HG03135 (cell line): ENCODE measurements around the gene NPHP4.

Experiments used
- ATAC-seq: cut with Tn5 transposase; IDR thresholded peaks from one replicate; pipeline ENCODE4 v1.9.1; 2021; ENCODE audit warnings: mild to moderate bottlenecking, moderate library complexity; ENCODE audit not compliant: unreplicated experiment

NPHP4 gene

DNA sequence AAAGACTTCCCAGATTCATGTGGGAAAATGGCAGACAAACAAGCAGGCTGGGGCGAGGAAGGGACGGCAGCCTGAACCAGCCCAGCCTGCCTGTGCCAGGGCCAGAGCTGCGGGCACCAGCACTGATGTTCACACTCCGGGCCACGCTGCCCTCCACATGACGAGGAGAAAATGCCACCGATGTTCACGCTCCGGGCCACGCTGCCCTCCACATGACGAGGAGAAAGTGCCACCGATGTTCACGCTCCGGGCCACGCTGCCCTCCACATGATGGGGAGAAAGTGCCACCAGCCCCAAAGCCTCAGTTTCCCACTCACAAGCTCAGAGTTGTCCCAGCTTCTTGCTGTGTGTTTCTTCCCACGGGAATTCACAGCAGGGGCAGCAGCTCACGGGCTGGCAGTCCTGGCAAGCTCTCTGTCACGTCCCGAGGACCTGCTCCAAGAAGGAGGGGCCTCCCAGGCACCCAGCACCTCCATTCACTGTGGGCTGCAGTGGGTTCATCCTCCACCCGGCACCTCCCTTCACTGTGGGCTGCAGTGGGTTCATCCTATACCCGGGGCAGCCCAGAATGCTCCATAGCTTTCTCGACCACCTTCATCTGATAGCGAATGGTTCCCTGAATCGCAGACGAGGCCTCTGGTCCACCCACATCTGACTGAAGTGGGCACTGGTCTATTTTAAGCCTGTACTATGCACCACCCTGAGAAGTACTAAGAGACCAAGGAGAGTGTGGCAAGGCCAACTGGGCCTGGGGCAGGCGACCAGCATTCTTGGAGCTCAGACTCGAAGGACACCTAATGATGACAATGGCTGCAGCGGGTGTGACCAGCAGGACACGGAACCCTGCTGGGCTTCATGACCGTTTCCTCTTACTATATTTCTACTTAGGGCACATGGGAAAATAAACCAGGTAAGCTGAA is 108.8 kb downstream of the NPHP4 start:
- ATAC-seq: no peak

DNA sequence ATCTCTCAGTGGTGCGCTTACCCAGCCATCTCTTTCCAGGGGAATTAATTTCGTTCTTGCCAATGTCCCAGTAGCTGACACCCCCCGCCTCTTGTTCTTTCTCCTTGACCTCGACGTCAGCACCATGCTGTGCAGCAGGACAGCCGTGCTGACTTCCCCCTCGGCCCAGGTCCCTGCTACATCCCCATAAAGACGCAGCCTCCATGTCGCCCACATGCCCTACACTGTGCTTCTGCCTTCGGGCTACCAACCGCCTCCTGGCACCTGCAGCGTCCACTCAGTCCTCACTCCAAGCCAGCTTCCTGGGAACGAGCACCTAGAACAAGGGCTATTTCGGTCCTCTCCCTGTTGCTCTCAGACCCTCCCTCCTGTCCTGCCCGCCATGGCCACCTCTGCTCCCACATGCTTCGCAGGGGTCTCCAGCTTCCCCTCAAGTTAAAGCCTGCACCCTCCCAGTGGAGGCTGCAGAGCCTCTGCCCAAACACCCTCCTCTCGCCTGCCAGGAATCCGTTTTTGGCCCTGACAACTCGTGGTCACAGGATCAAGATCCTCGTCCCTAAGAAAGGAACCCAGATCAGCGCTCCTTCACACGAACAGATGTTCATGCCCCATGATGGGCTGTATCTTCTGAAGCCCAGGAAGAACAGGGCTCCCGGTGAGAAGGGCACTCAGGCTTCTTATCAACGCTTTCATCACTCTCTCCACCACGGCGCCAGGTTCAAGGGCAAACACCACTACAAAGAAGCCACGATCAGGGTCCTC is 109.7 kb downstream of the NPHP4 start:
- no peak for ATAC-seq

DNA sequence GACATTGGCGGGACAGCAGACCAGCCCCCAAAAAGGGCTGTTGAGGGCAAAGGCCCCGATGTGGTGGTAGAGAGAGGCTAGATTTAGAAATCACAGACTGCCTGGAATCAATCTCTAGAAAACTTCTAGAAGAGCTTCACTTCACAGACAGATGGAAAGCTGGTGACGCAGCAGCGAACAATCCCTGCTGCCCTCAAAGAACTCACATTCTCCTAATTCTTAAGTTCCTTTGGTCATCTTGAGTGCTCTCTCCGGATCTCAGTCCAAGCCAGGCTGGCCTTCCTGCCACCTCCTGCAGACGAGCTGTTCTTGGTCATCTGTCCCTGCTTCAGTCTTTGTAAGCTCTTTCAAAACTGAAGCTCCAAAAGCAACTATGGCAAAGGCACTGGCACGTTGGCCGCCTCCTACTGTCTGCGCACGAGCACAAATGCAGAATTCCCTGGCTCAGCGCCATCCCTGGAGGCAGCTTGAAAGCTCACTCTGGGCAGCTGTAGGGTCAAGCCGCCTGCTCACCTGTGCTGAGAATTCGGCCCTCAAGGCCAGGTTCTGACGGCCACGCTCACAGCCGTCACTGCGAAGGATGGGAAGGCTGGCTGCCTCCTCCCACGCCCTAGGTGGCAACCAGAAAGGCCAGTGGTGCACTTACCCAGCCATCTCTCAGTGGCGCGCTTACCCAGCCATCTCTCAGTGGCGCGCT is 110.6 kb downstream of the NPHP4 start:
- no peak for ATAC-seq

DNA sequence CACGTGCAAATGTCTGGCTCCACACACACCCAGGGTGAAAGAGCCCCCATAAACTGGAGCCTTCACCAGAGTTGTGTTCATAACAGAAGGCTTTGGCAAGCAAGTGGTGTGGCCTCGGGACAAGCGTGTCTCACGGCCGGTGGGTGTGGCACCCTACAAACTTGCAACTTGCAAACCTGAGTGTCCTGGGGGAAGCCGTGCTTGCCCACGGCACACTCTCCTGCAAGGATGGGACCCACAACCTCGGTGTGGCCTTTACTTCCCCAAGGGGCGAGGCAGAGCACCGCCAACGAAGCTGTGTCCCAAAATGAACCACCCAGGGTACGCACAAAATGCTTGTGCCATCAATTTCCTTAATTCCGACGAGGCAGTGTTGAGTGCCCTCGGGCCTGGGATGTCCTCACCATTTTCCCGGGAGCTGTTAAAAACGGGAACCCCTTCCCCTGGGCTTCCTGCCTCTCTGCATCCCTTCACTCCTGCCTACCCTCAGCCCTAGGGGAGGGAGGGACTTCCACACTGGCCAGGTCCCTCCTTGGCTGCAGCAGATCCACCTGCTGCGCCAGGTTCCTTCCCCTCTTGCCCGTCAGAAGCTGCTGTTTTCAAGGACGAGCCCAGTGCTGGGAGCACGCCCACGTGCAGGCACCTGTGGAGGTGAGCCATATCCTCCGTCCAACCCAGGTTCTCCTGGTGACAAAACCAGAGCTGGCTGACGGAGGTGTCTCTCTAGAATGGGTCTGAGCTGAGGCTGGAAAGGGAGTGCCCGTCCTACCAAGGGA is 111.4 kb downstream of the NPHP4 start:
- ATAC-seq: no peak

GRCh38 chr1:5879421-5879820 is 112.8 kb downstream of the NPHP4 start:
- no peak for ATAC-seq

DNA sequence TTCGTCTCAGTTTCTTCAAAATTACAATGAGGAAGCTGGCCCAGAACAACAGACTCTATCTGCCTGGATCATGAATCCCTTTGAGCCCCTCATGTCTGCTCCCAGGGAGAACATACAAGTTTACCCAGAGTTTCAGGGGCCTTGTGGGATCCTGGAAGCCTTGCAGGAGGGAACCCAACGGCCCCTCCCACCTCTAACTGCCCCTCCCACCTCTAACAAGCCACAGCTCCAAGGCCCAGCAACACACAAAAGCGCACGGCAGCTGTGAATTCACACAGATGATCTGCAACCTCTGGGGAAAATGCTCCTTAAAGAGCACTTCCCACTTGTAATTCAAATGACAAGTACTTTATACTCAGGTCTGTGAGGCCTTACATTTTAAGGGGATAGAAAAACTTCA is 113.3 kb downstream of the NPHP4 start:
- ATAC-seq: no peak

- no peak for ATAC-seq
Observed at GRCh38 chr1:5877683-5878530, 114.3 kb downstream of the NPHP4 start.

GRCh38 chr1:5877001-5877400 is 115.2 kb downstream of the NPHP4 start:
- ATAC-seq: no peak

DNA sequence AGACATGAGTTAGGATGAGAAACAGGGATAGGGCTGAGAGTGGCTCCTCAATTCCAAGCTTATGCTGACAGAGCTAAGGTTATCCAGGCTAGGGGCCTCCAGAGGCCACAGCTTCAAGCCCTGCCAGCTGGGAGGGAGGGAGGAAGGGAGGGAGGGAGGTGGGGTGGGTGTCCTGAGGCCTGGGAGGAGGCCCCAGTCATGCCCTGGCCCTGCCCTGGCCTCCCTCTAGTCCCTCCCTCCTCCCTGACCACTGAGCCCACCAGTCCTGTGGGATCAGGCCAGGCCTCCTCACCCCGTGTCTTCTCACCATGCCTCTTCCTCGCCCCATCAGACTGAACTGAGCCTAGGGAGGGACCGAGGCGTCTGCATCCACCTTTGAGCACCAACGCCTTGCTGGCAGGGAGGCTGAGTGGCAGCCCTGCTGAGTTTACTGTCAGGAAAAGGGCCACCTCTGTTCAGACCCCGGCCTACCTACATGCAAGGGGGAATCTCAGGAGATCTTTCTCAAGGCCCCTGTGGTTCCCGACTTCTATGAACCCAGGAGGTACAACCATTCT is 116.1 kb downstream of the NPHP4 start:
- ATAC-seq: no peak

DNA sequence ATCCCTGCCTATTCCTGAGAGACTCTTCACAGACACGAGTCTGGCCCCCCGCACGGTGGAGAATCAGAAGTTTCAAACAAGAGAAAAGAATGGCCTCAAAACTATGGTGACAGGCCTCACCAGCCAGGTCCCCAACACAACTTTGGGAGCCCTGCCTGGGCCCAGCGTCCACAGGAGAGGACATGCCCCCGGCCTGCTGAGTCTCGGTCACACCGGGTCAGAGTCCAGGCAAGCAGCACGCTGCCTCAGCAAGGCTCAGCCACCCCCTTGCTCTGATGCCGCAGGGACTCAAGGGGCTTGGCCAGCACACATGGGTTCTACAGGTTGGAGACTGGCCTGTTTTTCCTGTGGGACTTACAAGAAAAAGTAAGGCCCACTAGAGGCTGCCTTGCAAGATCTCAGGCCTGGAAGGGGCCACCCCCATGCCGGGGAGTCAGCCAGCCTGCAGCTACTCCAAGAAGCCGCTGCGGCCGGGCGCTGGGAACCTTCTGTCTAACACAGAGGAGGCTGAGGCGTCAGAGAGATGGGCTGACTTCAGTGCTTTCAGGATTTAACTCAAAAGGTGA is 116.8 kb downstream of the NPHP4 start:
- ATAC-seq: no peak

DNA sequence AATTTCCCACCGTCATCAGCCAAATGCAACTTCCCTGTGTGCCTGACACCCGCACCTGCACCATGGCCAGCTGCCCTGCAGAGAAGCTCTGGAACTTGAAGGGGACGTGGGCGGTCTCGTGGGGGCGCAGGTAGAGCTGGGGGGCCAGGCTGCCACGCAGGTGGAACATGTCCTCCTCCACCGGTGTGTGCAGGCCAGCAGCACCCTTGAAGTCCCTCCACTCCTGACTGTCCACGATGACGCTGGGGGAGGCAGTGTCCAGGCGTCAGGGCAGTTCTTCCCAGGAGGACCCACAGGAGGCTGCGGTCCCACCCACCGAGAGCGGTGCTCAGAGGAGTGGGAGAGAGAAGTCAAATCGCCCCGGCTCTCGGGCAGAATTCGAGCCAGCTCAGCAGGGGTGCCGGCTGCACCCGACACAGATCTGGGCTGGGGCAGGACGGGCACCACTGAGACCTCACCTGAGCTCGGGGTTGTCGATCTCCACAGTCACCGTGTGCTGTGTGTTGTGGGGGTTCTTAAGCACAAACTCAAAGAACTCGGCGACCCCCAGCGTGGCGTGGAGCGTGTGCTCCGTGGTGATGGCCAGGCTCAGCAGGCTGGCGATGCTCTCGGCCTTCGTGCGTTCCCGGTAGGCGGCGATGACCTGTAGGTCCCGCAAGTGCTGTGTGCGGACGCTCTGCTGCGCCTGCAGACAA is 117.7 kb downstream of the NPHP4 start:
- ATAC-seq: no peak

- ATAC-seq: no peak
Observed at GRCh38 chr1:5873556-5873955, 118.7 kb downstream of the NPHP4 start.

DNA sequence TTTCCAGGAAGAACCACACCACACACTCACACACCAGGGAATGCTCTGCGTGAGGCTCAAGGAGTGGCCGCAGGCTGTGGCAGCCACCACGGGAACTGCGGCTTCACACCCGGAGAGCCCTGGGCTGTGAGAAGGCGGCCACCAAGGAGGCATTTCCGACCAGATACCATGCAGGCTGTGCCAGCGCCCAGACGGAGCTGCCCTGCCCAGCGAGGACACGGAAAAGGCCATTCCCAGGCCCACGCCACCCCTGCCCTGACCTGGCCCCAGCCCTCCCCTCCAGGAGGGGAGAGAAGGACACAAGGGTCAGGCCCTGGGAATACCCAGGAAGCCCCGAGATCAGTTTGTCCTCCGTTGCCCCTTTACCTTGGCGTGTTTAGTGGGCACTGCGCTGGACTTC is 119.3 kb downstream of the NPHP4 start:
- ATAC-seq: no peak

DNA sequence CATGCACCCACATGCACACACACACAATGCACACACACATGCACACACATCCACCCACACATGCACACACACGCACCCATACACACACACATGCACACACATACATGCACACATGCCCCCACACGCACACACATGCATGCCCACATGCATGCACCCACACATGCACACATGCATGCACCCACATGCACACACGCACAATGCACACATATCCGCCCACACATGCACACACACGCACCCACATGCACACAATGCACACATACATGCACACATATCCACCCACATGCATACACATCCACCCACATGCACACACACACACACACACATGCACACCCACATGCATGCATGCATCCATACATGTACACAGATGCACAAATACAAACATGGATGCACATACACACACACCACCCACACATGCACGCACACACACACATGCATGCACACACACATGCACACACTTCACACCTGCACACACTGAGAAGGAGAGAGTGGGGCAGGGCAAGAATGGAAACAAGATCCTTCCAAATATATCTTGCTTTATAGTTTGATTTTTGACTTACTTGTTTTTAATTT is 123.2 kb downstream of the NPHP4 start:
- ATAC-seq: no peak

GRCh38 chr1:5865774-5866173 is 126.5 kb downstream of the NPHP4 start:
- no peak for ATAC-seq

- no peak for ATAC-seq
Observed at GRCh38 chr1:5865056-5865455, 127.2 kb downstream of the NPHP4 start.

DNA sequence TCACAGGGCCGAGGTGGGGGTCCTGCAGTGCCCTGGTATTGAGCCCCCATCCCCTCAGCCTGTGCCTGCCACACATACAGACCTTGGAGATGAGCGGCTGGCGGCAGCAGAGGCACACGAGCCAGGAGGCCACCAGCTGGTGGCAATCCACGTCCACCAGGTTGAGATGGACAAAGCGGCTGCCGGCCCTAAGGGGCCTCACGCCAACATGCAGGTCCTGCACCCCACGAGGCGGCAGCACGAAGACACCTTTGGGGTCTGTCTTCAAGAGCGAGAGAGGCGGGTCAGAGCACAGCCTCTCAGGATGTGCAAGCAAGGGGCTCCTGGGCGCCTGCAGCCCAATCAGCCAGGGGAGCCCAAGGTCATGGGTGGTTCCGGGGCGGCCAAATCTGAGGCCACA is 128.0 kb downstream of the NPHP4 start:
- ATAC-seq: no peak

DNA sequence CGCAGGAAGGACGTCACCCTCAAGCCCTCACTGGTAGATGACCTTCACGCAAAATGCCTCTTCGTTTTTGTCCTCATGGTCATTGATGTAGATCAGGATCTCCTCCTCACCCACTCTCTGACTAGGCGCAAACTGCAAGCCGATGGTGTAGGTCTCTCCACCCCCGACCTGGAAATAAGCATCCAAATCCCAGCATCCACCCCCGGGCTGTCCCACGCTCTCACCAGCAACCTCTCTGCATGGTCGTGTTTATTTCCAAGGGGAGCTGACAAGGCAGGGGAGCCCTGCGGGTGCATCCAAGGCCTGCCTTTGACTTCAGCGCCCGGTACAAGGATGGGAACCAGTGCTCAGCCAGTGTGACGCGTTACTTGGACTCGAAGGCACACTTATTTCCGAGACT is 129.0 kb downstream of the NPHP4 start:
- no peak for ATAC-seq
